DMS 273 (cell line): Measurements from ENCODE around the gene PKDREJ.

ENCODE experiments used
- DNase-seq: peaks from one replicate; lab custom pipeline; 2025; ENCODE audit not compliant: unreplicated experiment; lab: John Stamatoyannopoulos, UW

The PKDREJ gene

DNA sequence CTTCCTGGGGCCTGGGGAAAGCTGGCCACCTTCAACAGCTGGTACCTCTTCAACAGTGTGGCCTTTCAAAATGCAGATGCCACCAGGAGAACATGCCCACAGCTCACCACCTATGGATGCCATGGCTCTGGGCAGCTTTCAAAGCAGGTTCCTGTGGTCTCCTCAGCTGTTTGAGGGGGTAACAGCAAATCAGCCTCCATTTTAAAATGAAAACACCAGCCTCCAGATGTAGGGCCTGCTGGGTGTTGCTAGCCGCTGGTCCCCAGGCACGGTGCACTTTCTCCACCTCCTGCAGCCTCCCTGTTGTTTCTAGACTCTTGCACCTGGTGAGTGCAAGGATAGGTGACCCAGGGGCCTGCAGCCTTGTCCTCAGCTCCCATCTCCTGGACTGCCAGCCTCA is 23.1 kb downstream of the PKDREJ start:
- DNase-seq, result no peak

DNA sequence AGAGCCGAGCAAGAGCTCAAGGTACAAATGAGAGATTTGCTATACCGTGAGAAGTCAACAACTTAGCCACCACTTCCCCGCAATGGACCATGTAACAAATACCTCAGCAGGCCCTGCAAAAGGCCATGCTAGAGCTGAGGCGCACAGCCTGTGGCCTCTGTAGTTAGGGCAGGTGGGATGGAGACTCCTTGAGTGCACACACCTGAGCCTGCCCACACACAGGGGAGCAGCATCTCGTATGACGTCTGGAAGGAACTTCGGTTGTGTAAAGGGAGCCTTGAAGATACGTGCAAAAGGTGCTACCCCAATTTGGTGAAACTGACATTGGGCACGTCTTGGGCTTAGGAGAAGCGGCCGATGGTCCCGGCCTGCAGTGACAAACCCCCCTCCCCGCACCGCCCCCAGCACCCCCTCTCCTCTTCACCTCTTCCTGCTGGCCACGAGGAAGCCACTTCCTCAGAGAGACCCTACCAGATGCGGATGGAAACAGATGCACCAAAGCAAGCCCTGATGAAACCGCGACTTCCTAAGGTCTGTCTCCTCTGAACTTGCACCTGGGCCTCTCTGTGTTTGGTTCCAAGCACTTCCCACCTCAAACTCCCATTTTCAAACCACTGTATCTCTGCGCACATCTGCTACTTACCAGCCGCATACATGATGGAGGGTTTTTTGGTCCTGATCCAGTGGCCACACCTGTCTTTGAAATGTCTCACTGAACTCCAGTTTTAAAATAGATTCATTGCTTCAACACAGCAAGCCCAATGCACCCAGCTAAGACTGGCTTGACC is 23.7 kb downstream of the PKDREJ start:
- no peak for DNase-seq

DNA sequence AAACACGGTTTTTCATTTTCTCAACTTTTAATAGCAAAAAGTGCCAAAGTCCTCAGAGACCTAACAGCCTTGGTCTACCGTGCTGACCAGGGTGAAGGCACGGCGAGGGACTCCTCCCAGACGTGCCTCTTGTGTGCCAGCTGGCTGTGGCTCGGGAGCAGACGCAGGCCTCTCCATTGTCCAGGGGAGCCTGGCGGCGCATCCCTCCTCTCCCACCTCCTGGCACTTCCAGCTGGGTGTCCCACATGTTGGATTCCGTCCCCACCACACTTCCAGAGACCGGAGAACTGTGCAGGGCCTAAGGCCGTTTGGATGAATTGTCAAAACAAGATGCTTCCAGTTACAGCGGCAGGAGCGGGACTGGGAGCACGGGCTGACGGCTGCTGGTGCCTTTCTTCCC is 24.6 kb downstream of the PKDREJ start:
- DNase-seq, result peak; percentile 12

DNA sequence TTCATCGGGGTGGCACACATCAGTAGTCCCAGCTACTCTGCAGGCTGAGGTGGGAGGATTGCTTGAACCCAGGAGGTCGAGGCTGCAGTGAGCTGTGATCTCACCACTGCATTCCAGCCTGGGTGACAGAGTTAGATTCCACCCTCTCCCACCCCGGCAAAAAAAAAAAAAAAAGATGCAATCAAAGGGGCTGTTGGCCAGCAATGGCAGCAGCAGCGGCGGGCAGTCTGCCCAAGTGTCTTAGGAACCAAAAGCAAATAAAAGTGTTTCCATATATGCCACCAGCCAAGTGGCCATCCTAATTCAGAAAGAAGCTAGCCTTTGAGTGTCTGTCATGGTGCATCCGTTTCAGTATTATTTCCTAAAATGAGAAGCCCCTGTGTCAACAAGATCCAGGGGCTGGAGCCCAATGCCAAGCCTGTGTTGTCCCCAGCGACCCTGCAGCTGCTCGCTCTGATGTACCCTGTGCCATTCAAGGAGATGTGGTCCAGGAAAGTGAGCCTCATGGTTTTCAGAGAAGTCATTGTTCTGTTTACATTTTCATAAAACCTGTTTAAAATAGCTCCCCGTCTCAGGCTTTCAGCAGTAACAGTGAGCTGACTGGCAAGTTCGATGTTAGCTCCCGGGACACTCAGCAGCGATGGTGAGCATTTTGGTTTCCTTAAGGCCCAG is 25.6 kb downstream of the PKDREJ start:
- DNase-seq, result no peak

DNA sequence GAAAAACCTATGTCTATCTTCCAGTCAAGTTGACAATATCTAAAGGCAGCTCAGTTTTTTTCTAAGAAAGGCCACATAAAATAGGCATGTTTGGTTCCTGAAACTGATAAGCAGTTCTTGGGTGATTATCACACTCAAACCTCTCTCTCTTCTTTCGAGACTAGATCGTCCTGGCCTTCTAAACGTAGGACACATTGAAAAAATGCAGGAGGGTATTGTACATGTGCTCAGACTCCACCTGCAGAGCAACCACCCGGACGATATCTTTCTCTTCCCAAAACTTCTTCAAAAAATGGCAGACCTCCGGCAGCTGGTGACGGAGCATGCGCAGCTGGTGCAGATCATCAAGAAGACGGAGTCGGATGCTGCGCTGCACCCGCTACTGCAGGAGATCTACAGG is 28.2 kb downstream of the PKDREJ start:
- DNase-seq, result no peak

DNA sequence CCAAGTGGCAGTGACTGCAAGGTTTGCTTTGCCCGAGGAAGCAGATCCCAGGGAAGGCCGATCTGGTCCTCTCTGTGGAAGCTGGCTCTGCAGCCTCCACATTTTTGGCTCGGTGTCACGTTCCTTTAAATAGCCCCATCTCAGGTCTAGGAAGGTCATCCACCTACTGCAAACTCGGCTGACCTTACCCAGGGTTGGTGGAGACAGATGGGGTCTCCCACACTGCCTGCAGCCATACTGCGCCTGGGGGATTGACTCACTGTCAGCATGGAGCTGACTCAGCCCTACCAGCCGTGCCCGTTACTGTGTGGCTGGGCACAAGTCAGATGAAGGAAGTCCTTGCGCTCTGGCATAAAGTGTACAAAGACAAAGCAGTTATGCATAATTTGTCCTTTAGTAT is 29.9 kb downstream of the PKDREJ start:
- DNase-seq, result peak; percentile 85

DNA sequence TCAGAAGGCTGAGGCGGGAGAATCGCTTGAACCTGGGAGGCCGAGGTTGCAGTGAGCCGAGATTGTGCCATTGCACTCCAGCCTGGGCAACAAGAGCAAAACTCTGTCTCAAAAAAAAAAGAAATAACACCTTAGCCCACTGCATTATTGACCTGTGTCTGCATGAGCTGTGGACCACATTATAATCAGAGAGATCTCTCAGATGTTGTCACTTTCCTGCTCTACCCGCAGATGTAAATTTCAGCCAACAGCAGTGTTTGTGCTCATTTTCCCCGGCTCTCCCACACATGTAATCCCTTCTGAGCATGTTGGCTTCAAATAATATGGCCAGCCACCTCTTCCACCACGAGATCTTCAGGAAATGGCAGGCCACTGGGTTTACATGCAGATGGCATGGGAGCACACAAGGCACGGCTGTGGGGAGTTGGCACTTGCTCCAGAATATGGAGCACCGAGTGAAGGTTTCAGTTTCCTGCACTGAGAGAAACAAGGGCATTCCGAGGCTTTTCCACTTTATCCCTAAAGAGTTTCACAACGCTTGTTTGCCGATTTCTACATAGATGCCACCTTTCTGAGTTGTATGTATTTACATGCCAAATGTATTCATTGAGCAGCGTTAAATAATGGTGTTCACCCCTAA is 32.8 kb downstream of the PKDREJ start:
- no peak for DNase-seq

DNA sequence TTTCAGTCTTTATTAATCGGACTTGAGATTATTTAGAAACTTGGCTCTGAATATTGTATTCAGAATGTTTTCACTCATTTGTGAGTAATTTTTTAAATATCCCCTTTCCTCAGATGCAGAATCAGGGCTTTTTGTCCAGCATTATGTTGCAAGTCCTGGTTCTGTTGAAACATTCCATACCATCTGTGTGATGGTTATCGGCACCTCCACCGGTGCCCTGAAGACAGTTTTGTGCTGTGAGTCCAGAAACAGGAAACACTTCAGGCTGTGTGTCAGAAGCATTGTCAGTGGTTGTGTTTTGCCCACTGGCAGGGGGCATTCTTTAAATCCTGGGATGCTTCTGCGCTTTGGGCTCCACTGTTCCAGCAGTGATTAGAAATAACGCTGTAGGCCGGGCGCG is 33.4 kb downstream of the PKDREJ start:
- DNase-seq, result no peak

DNA sequence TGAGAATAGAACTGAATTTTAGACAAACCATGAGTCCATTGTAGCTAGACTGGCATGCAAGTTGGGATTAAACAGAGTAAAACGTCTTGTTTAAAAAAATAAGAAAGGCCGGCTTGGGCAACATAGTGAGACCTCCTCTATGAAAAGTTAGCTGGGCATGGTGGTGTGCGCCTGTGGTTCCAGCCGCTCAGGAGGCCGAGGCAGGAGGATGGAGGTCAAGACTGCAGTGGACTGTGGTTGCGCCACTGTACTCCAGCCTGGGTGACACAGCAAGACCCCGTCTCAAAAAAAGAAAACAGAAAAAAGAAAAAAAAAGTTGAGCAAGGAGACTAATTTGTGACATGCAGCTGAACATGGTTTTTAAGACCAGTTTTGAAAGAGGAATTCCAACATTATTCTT is 36.6 kb downstream of the PKDREJ start:
- no peak for DNase-seq

DNA sequence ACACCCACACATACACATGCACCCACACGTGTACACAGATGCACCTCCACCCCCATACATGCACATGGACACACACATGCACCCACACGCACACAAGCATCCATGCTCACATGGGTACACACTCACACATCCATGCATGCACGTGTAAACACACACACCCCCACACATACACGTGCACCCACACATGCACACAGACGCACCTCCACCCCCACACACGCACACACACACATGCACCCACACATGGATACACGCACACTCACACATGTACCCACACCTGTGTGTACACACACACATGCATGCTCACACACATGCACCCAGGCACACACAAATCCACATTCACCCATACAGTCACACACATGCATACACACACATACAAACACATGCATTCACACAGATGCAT is 37.5 kb downstream of the PKDREJ start:
- DNase-seq, result no peak

DNA sequence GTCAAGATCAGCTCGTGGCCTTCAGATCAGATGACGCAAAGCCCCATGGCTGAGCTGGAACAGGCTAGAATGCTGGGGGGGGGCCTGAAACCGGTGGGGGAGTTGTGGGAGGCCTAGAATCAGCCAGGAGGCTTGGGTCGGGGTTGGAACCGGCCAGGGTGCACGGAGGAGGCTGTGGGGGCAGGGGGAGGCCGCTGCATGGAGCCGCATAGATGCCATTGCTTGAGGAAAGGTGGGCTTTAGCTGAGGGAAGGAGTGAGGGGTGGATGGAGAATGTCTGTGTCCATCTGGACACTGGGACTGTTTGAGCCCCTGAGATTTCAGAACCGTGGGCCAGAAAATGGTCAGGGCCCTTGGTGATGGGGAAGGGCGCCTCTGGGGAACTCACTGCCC is 38.2 kb downstream of the PKDREJ start:
- no peak for DNase-seq

DNA sequence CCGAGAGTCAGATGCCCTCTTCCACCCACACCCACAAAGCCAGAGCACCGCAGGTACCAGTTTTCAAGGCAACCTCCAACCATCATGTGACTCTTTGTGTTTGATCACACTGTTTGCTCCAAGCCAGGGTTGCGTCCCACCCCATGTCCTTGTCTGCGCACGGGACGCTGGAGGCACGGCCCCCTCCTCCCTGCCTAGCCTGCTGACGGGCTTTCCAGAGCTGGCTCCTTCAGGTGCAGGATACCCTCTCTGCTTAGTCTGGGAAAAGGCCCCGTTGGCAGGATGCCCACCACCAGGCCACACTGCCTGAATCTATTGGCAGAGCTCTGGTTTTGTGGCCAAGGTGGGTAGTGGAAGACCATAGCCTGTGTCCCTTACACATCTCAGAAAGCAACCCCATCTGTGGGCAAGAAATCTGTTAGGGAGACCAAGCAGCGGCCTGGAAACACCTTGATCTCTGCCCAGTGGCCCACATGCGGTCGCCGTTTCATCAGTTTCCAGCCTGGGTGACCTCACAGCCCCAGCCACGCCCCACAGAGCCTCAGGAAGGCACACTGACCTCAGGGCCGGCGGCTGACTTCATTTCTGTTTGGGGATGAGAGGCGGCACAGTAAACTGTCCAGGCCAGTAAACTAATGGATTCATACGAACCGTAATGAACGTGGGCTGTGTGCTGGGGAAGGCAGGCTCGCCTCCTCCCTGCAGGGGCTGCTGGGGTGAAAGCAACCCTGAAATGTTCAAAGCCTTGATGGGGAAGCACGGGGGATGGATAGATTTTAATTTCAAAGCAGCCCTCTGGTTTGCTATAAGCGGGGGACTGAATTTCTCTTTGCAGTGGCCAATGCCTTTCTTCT is 38.9 kb downstream of the PKDREJ start:
- no peak for DNase-seq

DNA sequence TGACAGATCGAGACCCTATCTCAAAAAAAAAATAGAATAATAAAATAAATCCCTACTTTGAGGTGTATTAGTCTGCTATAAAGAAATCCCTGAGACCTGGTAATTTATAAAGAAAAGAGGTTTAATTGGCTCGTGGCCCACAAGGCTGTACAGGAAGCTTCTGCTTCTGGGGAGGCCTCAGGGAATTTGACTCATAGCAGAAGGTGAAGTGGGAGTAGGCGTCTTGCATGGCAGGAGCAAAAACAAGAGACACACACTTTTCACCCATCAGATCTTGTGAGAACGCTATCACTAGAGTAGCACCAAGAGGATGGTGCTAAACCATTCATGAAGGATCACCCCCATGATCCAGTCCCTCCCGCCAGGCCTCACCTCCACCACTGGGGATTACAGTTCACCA is 42.2 kb downstream of the PKDREJ start:
- DNase-seq, result no peak

DNA sequence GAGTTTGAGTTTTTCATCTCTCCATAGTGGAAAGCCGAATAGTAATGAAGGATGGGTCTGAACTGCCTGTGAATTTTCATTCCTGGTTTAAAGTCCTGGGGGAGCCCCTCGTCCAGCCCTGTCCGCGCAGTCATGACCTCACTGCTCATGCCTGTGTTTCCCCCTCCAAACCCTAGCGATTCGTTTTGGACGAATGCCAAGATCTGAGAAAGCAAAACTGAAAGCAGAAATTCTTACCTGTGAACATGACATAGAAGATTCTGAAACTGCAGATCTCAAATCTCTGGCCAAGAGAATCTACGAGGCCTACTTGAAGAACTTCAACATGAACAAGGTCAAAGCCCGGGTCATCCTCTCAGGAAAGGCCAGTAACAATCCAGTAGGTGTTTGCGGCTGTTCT is 43.5 kb downstream of the PKDREJ start:
- DNase-seq, result no peak

DNA sequence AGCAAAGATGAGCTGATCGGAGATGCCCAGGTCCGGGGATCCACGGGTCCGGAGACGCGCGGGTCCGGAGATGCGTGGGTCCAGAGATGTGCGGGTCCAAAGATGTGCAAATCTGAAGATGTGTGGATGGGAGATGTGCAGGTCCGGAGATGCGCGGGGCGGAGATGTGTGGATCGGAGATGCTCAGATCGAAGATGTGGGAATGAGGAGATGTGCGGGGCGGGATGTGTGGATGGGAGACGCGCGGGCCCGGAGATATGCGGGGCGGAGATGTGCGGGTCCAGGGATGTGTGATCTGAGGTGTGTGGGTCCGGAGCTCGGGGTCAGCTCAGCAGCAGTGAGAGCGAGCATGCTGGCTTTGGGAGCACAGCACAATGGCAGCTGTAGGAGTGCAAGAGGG is 48.5 kb downstream of the PKDREJ start:
- no peak for DNase-seq

DNA sequence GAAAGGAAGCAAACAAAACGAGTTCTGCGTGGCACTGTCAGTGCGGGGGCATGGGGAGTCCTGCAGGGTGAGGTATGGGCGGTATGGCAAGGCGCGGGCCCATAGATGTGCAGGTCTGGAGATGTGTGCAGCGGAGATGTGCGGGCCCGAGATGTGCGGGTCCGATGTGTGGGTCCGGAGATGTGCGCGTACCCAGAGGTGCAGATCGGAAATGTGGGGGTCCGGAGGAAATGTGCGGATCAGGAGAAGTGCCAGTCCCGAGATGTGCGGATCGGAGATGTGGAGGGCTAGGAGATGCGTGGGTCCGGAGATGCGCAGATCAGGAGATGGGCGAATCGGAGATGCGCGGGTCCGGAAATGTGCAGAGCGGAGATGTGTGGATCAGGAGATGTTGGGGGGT is 49.0 kb downstream of the PKDREJ start:
- no peak for DNase-seq

DNA sequence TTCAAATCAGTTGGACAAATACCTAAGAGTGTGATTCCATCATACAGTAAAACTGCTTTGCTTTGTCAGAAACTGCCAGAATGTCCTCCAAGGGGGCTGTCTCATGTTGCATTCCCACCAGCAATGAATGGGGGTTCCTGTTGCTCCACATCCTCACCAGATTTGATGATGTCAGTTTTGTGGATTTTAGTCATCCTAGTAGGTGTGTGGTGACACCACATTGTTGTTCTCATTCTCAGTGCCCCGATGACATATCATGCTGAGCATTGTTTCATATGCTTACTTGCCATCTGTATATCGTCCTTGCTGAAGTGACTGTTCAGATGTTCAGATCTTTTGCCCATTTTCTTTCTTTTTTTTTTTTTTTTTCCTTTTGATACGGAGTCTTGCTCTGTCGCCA is 50.1 kb downstream of the PKDREJ start:
- no peak for DNase-seq

DNA sequence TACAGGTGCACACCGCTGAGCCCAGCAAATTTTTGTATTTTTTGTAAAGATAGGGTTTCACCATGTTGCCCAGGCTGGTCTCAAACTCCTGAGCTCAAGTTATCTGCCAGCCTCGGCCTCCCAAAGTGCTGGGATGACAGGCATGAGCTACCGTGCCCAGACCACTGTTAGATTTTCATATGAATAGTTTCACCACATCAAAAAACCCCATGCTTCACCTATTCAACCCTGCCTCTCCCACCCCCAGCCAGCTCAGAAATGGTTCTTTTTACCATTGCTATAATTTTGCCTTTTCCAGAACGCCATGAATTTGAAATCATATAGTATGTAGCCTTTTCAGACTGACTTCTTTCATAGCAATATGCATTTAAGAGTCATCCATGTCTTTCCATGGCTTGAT is 50.9 kb downstream of the PKDREJ start:
- no peak for DNase-seq

DNA sequence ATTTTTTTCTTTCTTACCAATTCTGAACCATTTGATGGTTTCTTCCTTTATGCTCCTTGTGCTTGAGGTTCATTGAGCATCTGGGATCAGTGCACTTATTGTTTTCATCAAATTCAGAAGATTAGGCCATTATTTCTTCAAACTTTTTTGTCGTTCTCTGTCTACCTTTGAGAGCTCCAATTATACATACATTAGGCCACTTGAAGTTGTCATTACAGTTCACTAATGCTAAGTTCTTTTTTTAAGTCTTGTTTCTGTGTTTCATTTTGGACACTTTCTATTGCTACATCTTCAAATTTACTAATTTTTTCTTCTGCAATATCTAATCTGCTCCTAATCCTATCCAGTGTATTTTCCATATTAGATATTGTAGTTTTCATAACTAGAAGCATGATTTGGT is 53.9 kb downstream of the PKDREJ start:
- DNase-seq, result no peak
